GM10248 (cell line): ENCODE results near the gene SLC35A3.

Experiments
- CTCF ChIA-PET: fragments of 300-600 bp; sonication (Branson Sonifier 250); formaldehyde crosslinking; extraction: SDS; loops from one replicate; lab custom pipeline; 2021; ENCODE audit warnings: antibody characterized with exemption; lab: Yijun Ruan, JAX
- POLR2A ChIA-PET: fragments of 350-650 bp; sonication (Branson Sonifier 250); formaldehyde crosslinking; extraction: SDS; loops from one replicate; lab custom pipeline; 2020; ENCODE audit warnings: antibody characterized with exemption; lab: Yijun Ruan, JAX
- DNase-seq: peaks from one replicate; pipeline ENCODE4 v3.0.0; 2012; ENCODE audit errors: extremely low spot score
- CTCF ChIP-seq: IDR thresholded peaks from 2 replicates; pipeline ENCODE4 v1.5.1; 2012; ENCODE audit warnings: mild to moderate bottlenecking, low read depth; ENCODE audit errors: extremely low read depth, missing control alignments, control extremely low read depth

Gene SLC35A3

GRCh38 chr1:100051401-100051800 lies 81.6 kb downstream of the SLC35A3 start:
- ChIA-PET CTCF (interaction anchor here (1.2 to 2.0 kb wide), 3 partner anchors 9 to 31 kb away, joined by 3 to 9 read pairs (median 4); no protein-coding TSS in a partner anchor), POLR2A (interaction anchor here (0.7 to 1.3 kb wide), 3 partner anchors 13 to 290 kb away, joined by 3 to 8 read pairs (median 3); a partner anchor contains a TSS)
- TF ChIP-seq CTCF = no peak
- DNase-seq = no peak

GRCh38 chr1:100051893-100052292 lies 82.1 kb downstream of the SLC35A3 start:
- POLR2A ChIA-PET = interaction anchor here (0.7 to 1.3 kb wide), 3 partner anchors 14 to 291 kb away, joined by 3 to 8 read pairs (median 8); a partner anchor contains a TSS

GRCh38 chr1:100053119-100053518 lies 83.3 kb downstream of the SLC35A3 start:
- CTCF ChIA-PET = interaction anchor here (2.3 kb wide), 1 partner anchor 15 kb away, joined by 6 read pairs; no protein-coding TSS in a partner anchor
- POLR2A ChIA-PET = no interaction called here
- DNase-seq = no peak
- no peak for TF ChIP-seq CTCF

More at GRCh38 chr1:100051893-100052292, 82.1 kb downstream of the SLC35A3 start:
- TF ChIP-seq CTCF = no peak
- no peak for DNase-seq
- CTCF ChIA-PET = interaction anchor here (1.2 to 1.5 kb wide), 2 partner anchors 10 to 16 kb away, joined by 3 to 9 read pairs; no protein-coding TSS in a partner anchor

- TF ChIP-seq CTCF = no peak
- POLR2A ChIA-PET = no interaction called here
- CTCF ChIA-PET = interaction anchor here (2.3 kb wide), 1 partner anchor 14 kb away, joined by 6 read pairs; no protein-coding TSS in a partner anchor
- no peak for DNase-seq
Observed at GRCh38 chr1:100053727-100054126, 83.9 kb downstream of the SLC35A3 start.

GRCh38 chr1:100061681-100062080 lies 91.9 kb downstream of the SLC35A3 start:
- ChIA-PET POLR2A (no interaction called here), CTCF (interaction anchor here (1.1 kb wide), 1 partner anchor 12 kb away, joined by 3 read pairs; no protein-coding TSS in a partner anchor)
- no peak for TF ChIP-seq CTCF
- no peak for DNase-seq

GRCh38 chr1:100065183-100065968 lies 95.6 kb downstream of the SLC35A3 start:
- no peak for TF ChIP-seq CTCF
- ChIA-PET POLR2A (no interaction called here), CTCF (no interaction called here)
- DNase-seq = no peak
